ENCODE data around the gene KREMEN1. TPM values are rescaled to one million over a fixed set of nuclear protein-coding genes. Genes with fewer than 3 reads are reported as not detected.

Gene KREMEN1
- total RNA-seq, 1 donor from 2014 or later, result 24.6 TPM

DNA sequence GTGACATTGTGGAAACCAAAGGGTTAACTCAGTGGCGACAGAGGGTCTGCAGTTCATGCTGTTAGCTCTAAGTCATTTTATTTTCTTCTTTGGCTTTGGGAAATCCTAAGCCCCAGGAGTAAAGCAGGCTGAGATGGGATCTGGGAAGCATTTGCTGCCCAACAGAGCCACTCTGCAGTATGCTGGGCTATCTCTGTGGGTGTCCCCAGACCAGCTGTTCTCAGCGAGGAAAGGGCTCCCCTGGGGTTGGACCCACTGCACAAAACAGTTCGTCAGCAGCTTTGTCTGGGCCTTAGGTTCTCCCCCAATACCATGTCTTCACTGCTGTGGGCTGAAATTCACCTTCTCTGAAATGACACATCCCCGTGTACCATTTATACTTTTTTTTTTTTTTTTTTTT, 34.0 kb downstream of the KREMEN1 start:
- Histone ChIP-seq H3K36me3 (no peaks in the 10 kb centered on the region), H3K4me1 (no peaks in the 10 kb centered on the region), H3K27me3 (no peaks in the 10 kb centered on the region), H3K27ac (no peak overlapping the region), H3K9me3 (no peaks in the 10 kb centered on the region), H3K4me3 (no peak overlapping the region)
- DNase-seq (ENCODE audit: extremely low spot score in 2 of 2), result no peak
- TF ChIP-seq POLR2A (IDR thresholded peaks at IDR 0.05) (no peak), POLR2AphosphoS5 (IDR thresholded peaks at IDR 0.05; ENCODE audit: insufficient read depth in 1 of 2, low read depth in 1 of 2) (no peak)
- TF ChIP-seq, protein P1, sequence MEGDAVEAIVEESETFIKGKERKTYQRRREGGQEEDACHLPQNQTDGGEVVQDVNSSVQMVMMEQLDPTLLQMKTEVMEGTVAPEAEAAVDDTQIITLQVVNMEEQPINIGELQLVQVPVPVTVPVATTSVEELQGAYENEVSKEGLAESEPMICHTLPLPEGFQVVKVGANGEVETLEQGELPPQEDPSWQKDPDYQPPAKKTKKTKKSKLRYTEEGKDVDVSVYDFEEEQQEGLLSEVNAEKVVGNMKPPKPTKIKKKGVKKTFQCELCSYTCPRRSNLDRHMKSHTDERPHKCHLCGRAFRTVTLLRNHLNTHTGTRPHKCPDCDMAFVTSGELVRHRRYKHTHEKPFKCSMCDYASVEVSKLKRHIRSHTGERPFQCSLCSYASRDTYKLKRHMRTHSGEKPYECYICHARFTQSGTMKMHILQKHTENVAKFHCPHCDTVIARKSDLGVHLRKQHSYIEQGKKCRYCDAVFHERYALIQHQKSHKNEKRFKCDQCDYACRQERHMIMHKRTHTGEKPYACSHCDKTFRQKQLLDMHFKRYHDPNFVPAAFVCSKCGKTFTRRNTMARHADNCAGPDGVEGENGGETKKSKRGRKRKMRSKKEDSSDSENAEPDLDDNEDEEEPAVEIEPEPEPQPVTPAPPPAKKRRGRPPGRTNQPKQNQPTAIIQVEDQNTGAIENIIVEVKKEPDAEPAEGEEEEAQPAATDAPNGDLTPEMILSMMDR (IDR thresholded peaks at IDR 0.05), result no peak
- intact Hi-C loops (cut with DNase I), result no loop called here

DNA sequence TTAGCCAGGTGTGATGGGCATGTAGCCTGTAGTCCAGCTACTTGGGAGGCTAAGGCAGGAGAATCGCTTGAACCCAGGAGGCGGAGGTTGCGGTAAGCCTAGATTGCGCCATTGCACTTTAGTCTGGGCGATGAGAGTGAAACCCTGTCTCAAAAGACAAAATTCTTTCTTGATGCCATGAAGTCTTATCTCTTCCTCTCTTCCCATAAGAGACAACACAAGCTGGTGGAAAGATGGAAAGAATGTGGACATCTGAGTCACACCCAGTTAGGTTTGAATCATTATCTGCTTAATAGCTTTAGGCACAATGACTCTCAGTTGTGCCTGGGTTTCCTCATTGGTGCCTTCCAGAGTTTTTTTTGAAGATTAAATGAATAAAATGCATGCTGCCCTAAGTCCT, 35.3 kb downstream of the KREMEN1 start:
- H3K9me3 ChIP-seq, result no peaks in the 10 kb centered on the region
- DNase-seq (ENCODE audit: extremely low spot score in 2 of 2), result no peak
- no peak overlapping the region for H3K4me3 ChIP-seq
- intact Hi-C loops (cut with DNase I), result no loop called here
- no peaks in the 10 kb centered on the region for H3K4me1 ChIP-seq
- TF ChIP-seq POLR2AphosphoS5 (IDR thresholded peaks at IDR 0.05; ENCODE audit: insufficient read depth in 1 of 2, low read depth in 1 of 2) (no peak), POLR2A (IDR thresholded peaks at IDR 0.05) (no peak)
- TF ChIP-seq, protein P1 (IDR thresholded peaks at IDR 0.05), result no peak
- no peaks in the 10 kb centered on the region for H3K27me3 ChIP-seq
- H3K27ac ChIP-seq, result no peak overlapping the region
- H3K36me3 ChIP-seq, result no peaks in the 10 kb centered on the region

DNA sequence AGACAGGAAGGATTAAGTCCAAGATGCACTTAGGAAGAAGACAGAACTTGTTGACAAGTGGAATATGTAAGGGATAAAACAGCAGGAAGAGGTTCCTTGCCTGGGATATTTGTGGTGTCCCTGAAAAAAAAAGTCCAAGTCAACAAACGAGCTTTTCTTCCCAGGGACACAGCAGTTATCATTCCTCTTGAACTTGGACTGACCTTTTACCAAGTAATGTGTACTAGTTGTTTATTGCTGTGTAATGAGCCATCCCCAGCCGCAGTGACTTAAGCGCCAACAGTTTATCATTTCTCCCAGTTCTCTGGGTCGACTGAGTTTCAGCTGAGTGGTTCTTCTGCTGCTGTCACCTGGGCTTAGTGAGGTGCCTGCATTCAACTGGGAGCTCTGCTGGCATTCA, 37.0 kb downstream of the KREMEN1 start:
- intact Hi-C loops (cut with DNase I), result no loop called here
- no peak overlapping the region for H3K4me3 ChIP-seq
- no peaks in the 10 kb centered on the region for H3K4me1 ChIP-seq
- no peak overlapping the region for H3K27ac ChIP-seq
- TF ChIP-seq, protein P1 (IDR thresholded peaks at IDR 0.05), result no peak
- no peak for TF ChIP-seq POLR2AphosphoS5 (IDR thresholded peaks at IDR 0.05; ENCODE audit: insufficient read depth in 1 of 2, low read depth in 1 of 2)
- no peaks in the 10 kb centered on the region for H3K9me3 ChIP-seq
- DNase-seq (ENCODE audit: extremely low spot score in 2 of 2), result no peak
- H3K36me3 ChIP-seq, result no peaks in the 10 kb centered on the region
- H3K27me3 ChIP-seq, result no peaks in the 10 kb centered on the region

DNA sequence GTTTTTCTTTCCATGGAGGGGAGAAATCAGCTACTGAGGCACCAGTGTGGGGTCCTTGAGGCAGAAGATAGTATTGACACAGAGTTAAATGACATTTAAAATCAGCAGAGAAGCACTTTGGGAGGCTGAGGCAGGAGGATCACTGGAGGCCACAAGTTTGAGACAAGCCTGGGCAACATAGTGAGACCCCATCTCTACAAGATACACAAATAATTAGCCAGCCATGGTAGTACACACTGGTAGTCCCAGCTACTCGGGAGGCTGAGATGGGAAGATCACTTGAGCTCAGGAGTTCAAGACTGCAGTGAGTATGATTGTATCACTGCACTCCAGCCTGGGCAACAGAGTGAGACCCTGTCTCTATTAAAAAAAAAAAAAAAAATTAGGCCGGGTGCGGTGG, 38.1 kb downstream of the KREMEN1 start:
- intact Hi-C loops (cut with DNase I), result no loop called here
- Histone ChIP-seq H3K9me3 (no peaks in the 10 kb centered on the region), H3K27ac (no peak overlapping the region), H3K4me3 (no peak overlapping the region), H3K36me3 (no peaks in the 10 kb centered on the region), H3K27me3 (no peaks in the 10 kb centered on the region), H3K4me1 (no peaks in the 10 kb centered on the region)
- TF ChIP-seq POLR2AphosphoS5 (IDR thresholded peaks at IDR 0.05; ENCODE audit: insufficient read depth in 1 of 2, low read depth in 1 of 2) (no peak), POLR2A (IDR thresholded peaks at IDR 0.05) (no peak)
- TF ChIP-seq, protein P1 (IDR thresholded peaks at IDR 0.05), result no peak
- DNase-seq (ENCODE audit: extremely low spot score in 2 of 2), result no peak

DNA sequence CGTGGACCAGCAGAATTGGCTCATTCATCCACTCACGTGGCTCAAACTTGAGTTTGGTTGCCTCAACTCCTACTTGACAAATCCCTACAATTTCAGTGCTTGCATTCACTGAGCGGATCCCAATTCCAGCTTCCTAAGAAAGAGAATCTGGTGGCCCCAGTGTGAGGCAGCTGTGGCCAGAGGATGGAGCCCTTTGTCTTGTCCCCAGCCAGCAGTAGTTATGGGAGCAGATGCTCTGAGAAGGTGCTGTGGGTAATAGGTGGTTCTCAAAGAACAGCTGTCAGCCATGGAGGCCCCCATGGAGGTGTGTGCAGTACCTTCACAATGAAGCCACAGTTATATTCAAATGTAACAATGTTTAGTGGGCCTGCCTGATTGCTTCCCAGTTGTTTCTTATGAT, 39.3 kb downstream of the KREMEN1 start:
- Histone ChIP-seq H3K4me3 (no peak overlapping the region), H3K36me3 (no peaks in the 10 kb centered on the region), H3K4me1 (no peaks in the 10 kb centered on the region), H3K9me3 (no peaks in the 10 kb centered on the region), H3K27ac (no peak overlapping the region), H3K27me3 (no peaks in the 10 kb centered on the region)
- no peak for DNase-seq (ENCODE audit: extremely low spot score in 2 of 2)
- intact Hi-C loops (cut with DNase I), result no loop called here
- no peak for TF ChIP-seq POLR2AphosphoS5 (IDR thresholded peaks at IDR 0.05; ENCODE audit: insufficient read depth in 1 of 2, low read depth in 1 of 2)
- TF ChIP-seq POLR2A (IDR thresholded peaks at IDR 0.05), result no peak
- TF ChIP-seq, protein P1 (IDR thresholded peaks at IDR 0.05), result no peak
